Right kidney (tissue), 1 donor: ENCODE data around the gene SLC7A10.
"Not testable (repeated sequence)": the region's sequence is repeated elsewhere in the genome, so short reads cannot be mapped to it uniquely, and the experiment has no call there.

ENCODE experiments used
- DNase-seq: peaks from one replicate; pipeline ENCODE4 v3.0.0-alpha.2; 2016

Gene SLC7A10

DNA sequence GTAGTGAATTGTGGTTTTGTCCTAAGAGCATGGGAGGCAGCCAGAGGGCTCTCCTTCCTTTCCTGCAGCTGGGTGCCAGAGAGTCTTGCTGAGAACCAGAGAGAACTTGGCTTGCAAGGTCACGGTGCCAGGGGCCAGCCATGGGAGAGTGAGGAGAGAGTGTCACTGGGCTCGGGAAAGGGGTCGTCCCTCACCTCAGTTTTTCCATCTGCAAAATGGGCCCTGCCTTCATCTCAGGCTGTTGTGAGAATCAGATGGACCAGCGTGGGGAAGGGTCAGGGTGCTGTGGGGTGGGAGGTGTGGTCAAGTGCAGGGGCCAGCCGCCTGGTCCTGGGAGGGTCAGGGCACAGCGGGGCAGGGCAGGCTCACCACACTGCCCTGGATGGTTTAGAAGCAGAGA lies 24.2 kb downstream of the SLC7A10 start:
- DNase-seq, result no peak

- DNase-seq, result no peak
Measured at GRCh38 chr19:33199441-33200265, 26.0 kb downstream of the SLC7A10 start.

DNA sequence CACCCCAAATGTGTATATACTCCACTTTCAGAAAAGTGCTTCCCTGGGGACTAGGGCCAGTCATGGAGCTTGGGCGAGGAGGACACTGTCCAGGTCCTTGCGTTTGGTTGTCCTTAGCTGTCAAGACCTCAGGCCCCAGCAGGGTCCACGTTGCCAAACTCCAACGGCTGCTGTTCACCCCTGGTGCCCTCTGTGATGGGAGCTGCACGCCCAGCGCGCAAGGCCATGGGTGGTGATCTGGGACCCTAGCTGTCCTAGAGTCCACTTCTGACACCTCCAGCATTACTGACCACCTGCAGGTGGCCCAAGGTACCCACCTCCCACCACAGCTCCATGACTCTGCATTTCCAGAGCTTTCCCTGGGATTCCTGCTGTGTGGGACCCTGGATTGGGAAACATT lies 27.5 kb downstream of the SLC7A10 start:
- no peak for DNase-seq

GRCh38 chr19:33197591-33198000 lies 28.1 kb downstream of the SLC7A10 start:
- DNase-seq, result no peak

- DNase-seq, result no peak
Measured at GRCh38 chr19:33196446-33197193, 29.0 kb downstream of the SLC7A10 start.

GRCh38 chr19:33195645-33196347 lies 29.9 kb downstream of the SLC7A10 start:
- DNase-seq, result no peak

DNA sequence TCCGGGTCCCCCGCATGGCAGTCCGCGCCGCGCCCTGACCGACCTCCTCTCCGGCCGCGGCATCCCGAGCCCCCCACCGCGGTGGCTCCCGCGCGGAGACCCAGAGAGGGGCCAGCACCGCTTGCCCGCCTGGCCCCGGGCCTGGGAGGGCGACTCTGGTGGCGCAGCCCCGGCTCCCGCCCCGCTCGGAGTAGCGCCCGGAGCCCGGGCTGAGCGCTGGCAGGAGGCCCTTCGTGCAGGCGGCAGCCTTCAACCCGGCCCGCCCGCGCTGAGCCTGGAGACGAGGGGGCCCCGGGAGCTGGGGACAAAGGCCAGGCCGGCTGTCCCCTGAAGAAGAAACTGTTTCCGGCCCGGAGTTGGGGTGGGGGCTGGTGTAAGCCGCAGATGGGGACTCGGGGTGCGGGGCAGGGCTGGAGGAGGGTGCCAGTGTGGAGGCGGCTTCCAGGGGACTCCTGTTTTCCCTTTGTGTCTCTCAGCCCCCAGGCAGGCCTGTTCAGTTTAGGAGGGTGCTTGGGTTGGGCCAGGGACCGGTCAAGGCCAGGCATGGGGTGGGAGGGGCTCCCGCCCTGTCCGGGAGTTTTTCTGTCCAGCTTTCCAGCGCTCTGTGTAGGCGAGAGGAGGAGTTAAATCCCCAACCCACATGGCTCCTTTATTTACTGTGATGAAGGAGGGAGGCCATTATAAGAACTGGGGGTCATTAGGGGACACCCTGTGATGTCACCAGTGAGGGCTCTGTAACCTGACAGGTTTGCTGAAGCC lies 30.6 kb downstream of the SLC7A10 start:
- peak; percentile 75 for DNase-seq

GRCh38 chr19:33194532-33194885 lies 31.1 kb downstream of the SLC7A10 start:
- DNase-seq, result no peak

GRCh38 chr19:33193865-33194362 lies 31.7 kb downstream of the SLC7A10 start, which contains the start of gene LRP3:
Gene LRP3 (plus strand): TSS chr19:33194330. CDS start chr19:33194786, 456 bp downstream.
- DNase-seq, result peak; percentile 32

GRCh38 chr19:33193269-33193864 lies 32.3 kb downstream of the SLC7A10 start:
- no peak for DNase-seq

DNA sequence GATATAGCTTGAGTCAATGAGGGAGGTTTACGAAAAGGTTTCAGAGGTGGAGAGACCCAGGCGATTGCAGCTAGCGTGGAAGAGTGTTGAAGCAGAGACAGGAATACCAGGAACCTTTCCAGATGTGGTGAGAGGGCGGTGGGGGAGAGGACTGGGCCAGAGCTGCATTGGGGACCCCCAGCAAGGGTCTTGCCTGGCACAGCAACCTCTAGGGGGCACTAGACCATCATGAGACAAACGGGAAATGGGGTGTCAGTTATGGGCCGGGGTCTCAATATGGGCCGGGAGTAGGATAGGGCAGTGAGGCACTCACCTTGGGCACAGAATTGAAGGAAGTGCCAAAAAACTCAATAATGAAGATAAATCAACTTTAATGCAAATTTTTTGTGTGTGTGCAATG lies 33.6 kb downstream of the SLC7A10 start:
- no peak for DNase-seq

- no peak for DNase-seq
Measured at GRCh38 chr19:33191501-33191900, 34.1 kb downstream of the SLC7A10 start.

DNA sequence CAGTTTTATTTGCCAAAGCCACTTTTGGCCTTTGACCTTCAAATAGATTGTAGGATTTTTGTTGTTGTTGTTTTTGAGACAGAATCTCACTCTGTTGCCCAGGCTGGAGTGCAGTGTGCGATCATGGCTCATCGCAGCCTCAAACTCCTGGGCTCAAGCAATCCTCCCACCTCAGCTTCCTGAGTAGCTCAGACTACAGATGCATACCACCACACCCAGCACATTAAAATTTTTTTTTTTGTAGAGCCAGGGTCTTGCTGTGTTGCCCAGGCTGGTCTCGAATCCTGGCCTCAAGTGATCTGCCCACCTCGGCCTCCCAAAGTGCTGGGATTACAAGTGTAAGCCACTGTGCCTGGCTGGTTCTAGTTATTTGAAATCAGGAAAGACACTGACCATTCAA lies 34.6 kb downstream of the SLC7A10 start:
- DNase-seq, result not testable (repeated sequence)

GRCh38 chr19:33189453-33189852 lies 36.2 kb downstream of the SLC7A10 start:
- DNase-seq, result no peak

- no peak for DNase-seq
Measured at GRCh38 chr19:33187183-33187540, 38.5 kb downstream of the SLC7A10 start.

DNA sequence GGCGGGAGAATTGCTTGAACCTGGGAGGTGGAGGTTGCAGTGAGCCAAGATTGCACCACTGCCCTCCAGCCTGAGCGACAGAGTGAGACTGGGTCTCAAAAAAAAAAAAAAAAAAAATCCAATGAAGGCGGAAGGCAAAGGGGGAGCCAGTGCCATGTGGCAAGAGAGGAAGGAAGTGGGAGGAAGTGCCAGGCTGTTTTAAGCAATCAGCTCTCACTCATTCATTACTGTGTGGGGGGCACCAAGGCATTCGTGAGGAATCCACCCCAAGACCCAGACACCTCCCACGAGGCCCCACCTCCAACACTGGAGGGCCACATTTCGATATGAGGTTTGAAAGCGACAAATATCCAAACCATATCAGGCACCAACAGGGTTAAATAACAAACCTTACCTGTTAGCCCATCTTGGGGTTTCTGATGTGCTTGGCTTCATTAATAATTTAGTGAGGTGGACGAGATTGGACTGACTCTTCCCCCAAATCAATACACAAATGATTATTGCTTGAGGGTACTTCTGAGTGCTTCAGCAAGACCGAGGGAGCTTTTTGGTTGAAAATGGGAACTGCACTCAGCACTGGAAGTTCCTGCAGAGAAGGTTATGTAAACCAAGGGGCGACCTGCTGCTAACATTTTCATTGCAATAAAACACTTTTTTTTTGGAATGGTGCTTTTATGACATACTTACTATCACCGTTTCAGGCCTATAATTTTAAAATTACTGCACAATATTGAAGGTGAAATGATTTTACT lies 39.0 kb downstream of the SLC7A10 start:
- DNase-seq, result no peak

DNA sequence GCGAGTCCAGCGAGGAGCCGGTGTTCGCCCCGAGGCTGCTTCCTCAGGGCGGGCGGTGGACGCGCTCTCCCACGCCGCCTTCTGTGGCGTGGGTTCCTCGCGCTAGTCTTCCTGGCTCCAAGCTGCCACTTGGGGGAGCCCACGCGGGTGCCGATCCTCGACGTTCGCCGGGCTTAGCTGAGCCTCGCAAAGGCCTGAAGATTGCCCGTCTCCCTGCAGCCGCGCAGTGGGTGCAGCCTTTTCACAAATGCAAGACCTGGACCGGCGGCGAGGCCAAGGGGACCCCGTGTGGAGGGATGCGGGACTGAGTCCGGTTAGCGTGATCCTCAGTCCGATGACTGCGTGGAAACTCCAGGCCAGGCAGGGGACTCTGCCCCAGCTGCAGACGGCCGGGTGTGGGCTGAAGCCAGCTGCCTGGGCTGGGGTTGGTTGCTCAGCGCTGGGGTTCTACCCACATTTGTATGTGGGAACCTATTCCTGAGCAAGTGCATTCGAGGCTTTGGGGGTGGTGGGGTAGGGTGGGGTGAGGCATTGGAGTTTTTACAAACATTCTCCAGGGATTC lies 48.2 kb downstream of the SLC7A10 start:
- DNase-seq, result no peak

- DNase-seq, result peak; percentile 99
Measured at GRCh38 chr19:33176670-33177416, 48.8 kb downstream of the SLC7A10 start.

- DNase-seq, result no peak
Measured at GRCh38 chr19:33175886-33176669, 49.6 kb downstream of the SLC7A10 start.
